ENCODE data around the gene FOXL3.

DNA sequence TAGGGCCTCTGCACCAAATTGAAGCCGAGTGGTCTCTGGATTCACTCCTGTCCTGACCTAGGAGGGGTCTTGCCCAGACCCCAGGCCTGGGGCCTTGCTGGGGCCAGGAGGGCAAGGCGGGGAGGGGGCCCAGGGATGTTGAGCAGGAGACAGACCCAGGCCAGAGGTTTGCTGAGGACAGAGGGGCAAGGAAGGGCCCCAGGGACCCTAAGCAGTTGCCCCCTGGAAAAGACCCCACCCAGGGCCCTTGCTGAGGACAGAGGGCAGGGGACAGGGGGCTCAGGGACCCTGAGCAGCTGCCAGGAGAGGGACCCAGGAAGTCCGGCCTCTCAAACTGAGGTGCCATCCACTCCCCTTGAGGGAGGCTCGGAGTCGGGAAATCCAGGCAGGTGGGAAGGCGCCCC lies 32.7 kb downstream of the FOXL3 start:
- TF ChIP-seq POLR2A (IDR thresholded peaks at IDR 0.05) (no peak), POLR2AphosphoS5 (IDR thresholded peaks at IDR 0.05) (no peak)
- TF ChIP-seq, protein P1, sequence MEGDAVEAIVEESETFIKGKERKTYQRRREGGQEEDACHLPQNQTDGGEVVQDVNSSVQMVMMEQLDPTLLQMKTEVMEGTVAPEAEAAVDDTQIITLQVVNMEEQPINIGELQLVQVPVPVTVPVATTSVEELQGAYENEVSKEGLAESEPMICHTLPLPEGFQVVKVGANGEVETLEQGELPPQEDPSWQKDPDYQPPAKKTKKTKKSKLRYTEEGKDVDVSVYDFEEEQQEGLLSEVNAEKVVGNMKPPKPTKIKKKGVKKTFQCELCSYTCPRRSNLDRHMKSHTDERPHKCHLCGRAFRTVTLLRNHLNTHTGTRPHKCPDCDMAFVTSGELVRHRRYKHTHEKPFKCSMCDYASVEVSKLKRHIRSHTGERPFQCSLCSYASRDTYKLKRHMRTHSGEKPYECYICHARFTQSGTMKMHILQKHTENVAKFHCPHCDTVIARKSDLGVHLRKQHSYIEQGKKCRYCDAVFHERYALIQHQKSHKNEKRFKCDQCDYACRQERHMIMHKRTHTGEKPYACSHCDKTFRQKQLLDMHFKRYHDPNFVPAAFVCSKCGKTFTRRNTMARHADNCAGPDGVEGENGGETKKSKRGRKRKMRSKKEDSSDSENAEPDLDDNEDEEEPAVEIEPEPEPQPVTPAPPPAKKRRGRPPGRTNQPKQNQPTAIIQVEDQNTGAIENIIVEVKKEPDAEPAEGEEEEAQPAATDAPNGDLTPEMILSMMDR (IDR thresholded peaks at IDR 0.05) = no peak
